ENCODE results near the gene YBX2. TPM values are rescaled to one million over a fixed set of nuclear protein-coding genes. Genes with fewer than 3 reads are reported as not detected.

Gene YBX2
- total and polyA plus RNA-seq, 2 donors (not counting 1 experiment from before 2014, with no cell fraction given) = 0.15 to 0.22 TPM

- Histone ChIP-seq H4K20me1 (ENCODE audit: control insufficient read depth, insufficient read depth, low read length, poor library complexity, severe bottlenecking) (no peaks in the 10 kb centered on the region), H3K36me3 (replicated peaks in 1 of 2; ENCODE audit: control extremely low read depth in 1 of 2, control insufficient read depth in 1 of 2, extremely low read depth in 1 of 2, insufficient read depth in 2 of 2, low read length in 1 of 2) (no peaks in the 10 kb centered on the region), H3K9me3 (ENCODE audit: control extremely low read depth in 1 of 3, control insufficient read depth in 2 of 3, insufficient read depth in 1 of 3, low read length in 2 of 3) (peaks cover 0 to 7% (median 0%) of the 10 kb centered on the region in 3 donors), H3K27ac (ENCODE audit: low read length in 2 of 2) (no peak overlapping the region), H3K4me3 (ENCODE audit: control extremely low read depth in 1 of 5, extremely low read depth in 1 of 5, insufficient read depth in 1 of 5, low read depth in 2 of 5, low read length in 4 of 5) (peak overlapping the region in 3 of 5 experiments; percentile 41 to 54 (median 43)), H3K79me2 (ENCODE audit: control insufficient read depth, insufficient read depth, low read length) (no peaks in the 10 kb centered on the region), H2AFZ (ENCODE audit: insufficient read depth, low read depth, low read length, poor library complexity, severe bottlenecking) (peak overlapping the region; percentile 32), H3K9ac (ENCODE audit: low read length) (peak overlapping the region; percentile 58), H3K4me2 (replicated peaks; ENCODE audit: low read depth, low read length, poor library complexity, severe bottlenecking) (peak overlapping the region; percentile 92), H3K27me3 (replicated peaks in 1 of 4; ENCODE audit: control extremely low read depth in 1 of 4, control insufficient read depth in 3 of 4, insufficient read depth in 4 of 4, low read length in 3 of 4) (peaks cover 0 to 53% (median 14%) of the 10 kb centered on the region in 4 experiments), H3K4me1 (ENCODE audit: control insufficient read depth in 2 of 2, insufficient read depth in 2 of 2, low read length in 2 of 2) (peaks cover 28 to 30% of the 10 kb centered on the region in 2 donors)
- peak; percentile 43 for DNase-seq
- ATAC-seq (ENCODE audit: low read depth) = no peak
- Mint-ChIP-seq H3K4me1 (peaks cover 22% of the 10 kb centered on the region), H3K27ac (no peak overlapping the region), H3K4me3 (peak overlapping the region; percentile 83), H3K9me3 (ENCODE audit: insufficient read depth) (no peaks in the 10 kb centered on the region), H3K27me3 (peaks cover 35% of the 10 kb centered on the region)
- CTCF ChIA-PET = interaction anchor here (0.7 to 4.7 kb wide), 32 partner anchors 10 to 645 kb away, joined by 3 to 115 read pairs (median 5); partner anchors contain the start of genes ACADVL, ACAP1, CTDNEP1 and DLG4
- TF ChIP-seq CTCF (IDR thresholded peaks at IDR 0.05) (no peak), EZH2 (IDR thresholded peaks at IDR 0.05; ENCODE audit: borderline replicate concordance, insufficient read depth, low read depth, low read length, poor library complexity, severe bottlenecking) (no peak)
- intact Hi-C loops (cut with micrococcal nuclease) = loop anchor here (1.0 to 10.0 kb wide), 4 partner anchors 15 to 243 kb away; no protein-coding TSS in a partner anchor
- POLR2A ChIA-PET = interaction anchor here (0.6 to 1.8 kb wide), 5 partner anchors 13 to 257 kb away, joined by 3 to 7 read pairs (median 6); partner anchors contain the start of gene NEURL4
- WGBS (ENCODE audit: insufficient coverage) = 55% methylated on average over 33 of the region's 42 CpGs
These were observed 1.1 kb upstream of the YBX2 start for GRCh38 chr17:7295230-7296180.

All from B cell (primary cell).